ENCODE results near the gene ZPBP.

ZPBP gene

DNA sequence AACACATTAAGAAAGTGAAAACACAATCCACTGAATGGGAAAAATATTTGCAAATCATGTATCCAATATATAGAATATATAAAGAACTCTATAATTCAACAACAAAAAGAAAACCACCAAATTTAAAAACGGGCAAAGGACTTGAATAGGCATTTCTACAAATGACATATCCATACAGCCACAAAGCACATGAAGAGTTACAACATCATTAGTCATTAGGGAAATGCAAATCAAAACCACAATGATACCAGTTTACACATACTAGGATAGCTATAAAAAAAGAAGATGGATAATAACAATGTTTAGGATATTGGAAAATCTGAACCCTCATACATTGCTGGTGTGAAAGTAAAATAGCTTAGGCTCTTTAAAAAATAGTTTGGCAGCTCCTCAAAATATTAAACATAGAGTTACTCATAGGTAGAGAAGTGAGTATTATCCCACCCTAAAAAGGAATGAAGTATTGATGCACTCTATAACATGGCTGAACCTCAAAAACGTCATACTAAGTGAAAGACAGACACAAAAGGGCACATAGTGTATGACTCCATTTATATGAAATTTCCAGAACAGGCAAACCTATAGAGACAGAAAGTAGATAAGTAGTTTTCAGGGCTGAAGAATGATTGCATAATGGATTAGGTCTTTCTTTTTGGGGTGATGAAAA is 4.5 kb downstream of the ZPBP start:
- no peak overlapping the region for H3K4me3 ChIP-seq (ENCODE audit: low read depth, low read length)
- no peak for DNase-seq (ENCODE audit: low read depth)
- TF ChIP-seq, protein P1, sequence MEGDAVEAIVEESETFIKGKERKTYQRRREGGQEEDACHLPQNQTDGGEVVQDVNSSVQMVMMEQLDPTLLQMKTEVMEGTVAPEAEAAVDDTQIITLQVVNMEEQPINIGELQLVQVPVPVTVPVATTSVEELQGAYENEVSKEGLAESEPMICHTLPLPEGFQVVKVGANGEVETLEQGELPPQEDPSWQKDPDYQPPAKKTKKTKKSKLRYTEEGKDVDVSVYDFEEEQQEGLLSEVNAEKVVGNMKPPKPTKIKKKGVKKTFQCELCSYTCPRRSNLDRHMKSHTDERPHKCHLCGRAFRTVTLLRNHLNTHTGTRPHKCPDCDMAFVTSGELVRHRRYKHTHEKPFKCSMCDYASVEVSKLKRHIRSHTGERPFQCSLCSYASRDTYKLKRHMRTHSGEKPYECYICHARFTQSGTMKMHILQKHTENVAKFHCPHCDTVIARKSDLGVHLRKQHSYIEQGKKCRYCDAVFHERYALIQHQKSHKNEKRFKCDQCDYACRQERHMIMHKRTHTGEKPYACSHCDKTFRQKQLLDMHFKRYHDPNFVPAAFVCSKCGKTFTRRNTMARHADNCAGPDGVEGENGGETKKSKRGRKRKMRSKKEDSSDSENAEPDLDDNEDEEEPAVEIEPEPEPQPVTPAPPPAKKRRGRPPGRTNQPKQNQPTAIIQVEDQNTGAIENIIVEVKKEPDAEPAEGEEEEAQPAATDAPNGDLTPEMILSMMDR (IDR thresholded peaks at IDR 0.05; ENCODE audit: insufficient read depth, low read depth, low read length, missing control alignments), result no peak

DNA sequence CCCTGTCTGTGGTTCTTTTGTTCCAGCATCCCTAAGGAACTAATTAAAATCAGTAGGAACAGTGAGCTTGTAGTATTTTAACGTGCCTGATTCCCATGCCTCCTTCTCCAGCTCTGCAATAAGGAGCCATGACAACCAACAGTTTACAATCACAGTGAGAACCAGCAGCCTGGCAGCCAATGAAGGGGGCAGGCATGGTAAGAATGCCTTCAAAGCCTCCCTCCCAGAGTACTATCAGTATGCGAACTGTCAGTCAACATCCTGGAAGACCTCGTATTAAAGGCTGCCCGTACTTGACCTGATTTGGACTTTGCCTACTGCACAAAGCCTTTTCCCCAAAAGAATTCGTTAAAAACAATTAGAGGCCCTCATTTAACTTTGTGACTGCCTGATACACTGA is 7.7 kb downstream of the ZPBP start:
- no peak overlapping the region for H3K4me3 ChIP-seq (ENCODE audit: low read depth, low read length)
- DNase-seq (ENCODE audit: low read depth), result no peak
- TF ChIP-seq, protein P1 (IDR thresholded peaks at IDR 0.05; ENCODE audit: insufficient read depth, low read depth, low read length, missing control alignments), result no peak

DNA sequence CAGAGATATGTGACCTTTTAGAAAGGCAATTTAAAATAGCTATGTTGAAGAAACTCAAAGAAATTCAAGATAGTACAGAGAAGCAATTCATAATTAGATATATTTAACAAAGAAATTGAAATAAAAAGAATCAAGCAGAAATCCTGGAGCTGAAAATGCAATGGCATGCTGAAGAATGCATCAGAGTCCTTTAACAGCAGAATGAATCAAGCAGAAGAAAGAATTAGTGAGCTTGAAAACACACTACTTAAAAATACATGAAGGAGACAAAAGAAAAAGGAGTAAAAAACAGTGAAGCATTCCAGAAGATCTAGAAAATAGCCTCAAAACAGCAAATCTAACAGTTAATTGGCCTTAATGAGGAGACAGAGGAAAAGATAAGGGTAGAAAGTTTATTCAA is 20.0 kb downstream of the ZPBP start:
- DNase-seq (ENCODE audit: low read depth), result no peak
- TF ChIP-seq, protein P1 (IDR thresholded peaks at IDR 0.05; ENCODE audit: insufficient read depth, low read depth, low read length, missing control alignments), result no peak
- H3K4me3 ChIP-seq (ENCODE audit: low read depth, low read length), result no peak overlapping the region

DNA sequence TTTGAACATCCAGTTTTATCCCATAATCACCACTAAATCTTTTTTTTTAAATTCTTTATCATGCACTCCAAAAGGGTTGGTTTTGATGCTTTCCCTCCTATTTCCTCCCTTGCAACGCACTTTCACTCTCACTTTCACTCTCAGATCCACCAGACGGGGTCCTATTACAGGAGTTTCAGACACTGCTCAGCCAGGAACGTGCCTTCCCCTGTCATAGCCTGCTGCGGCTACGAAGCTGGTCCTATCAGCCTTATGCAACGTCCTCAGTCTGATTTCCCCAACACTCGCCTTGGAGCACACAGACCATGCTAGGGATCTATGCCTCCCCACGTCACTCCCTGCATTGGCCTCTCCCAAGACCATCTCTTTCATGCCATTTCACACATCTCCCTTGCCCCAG is 23.4 kb downstream of the ZPBP start:
- H3K4me3 ChIP-seq (ENCODE audit: low read depth, low read length), result peak overlapping the region; percentile 46
- peak; percentile 70 for DNase-seq (ENCODE audit: low read depth)
- TF ChIP-seq, protein P1 (IDR thresholded peaks at IDR 0.05; ENCODE audit: insufficient read depth, low read depth, low read length, missing control alignments), result no peak

DNA sequence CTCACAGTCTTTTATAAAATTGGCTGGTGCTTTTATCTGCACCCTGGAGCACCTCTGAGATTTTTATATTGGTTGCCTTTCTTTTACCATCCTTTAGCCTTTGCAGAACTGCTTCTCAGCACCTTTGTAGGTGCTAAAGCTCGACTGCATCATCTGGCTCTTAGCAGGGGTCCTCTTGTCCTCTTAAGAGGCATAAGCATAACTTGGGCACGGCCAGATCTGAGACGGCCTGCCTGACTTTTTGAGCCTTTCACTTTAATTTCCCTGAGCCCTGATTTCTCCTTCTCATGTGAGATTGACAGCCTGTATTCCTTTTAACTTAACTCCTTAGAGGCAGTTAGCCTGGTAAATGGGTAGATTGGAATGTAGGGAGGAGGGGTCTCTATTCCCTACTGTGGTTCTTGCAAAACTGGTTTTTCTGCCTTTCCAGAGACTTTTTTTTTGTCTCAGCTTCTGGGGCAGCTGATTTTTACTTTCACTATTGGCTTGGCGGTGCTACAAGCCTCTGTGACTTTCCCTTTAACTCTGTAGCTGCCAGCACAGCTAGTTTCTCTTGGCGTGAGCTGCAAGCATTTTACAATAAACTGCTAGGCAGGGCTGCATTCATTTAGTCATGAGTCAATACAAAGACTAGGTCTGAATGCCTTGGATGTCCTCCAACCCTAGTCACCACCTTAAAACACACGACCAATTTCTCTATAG is 24.0 kb downstream of the ZPBP start:
- peak; percentile 44 for DNase-seq (ENCODE audit: low read depth)
- H3K4me3 ChIP-seq (ENCODE audit: low read depth, low read length), result peak overlapping the region; percentile 46
- TF ChIP-seq, protein P1 (IDR thresholded peaks at IDR 0.05; ENCODE audit: insufficient read depth, low read depth, low read length, missing control alignments), result no peak

DNA sequence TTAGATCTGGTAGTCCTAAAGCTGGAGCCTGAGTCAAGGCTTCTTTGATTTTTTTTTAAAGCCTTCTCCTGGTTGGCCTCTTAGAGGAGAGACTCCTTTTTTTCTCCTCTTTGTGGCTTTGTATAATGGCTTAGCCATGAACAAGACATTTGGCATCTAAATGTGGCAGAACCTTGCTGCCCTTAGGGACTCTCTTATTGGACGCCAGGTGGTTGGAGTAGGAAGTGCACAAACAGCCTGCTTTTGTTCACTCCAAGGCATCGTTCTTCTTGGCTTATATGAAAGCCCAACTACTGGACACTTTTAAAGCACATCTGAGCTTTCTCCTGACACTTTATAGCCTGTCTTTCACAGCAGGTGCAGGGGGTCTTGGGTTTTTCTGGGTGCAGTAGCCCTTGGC is 25.0 kb downstream of the ZPBP start:
- DNase-seq (ENCODE audit: low read depth), result peak; percentile 33
- no peak overlapping the region for H3K4me3 ChIP-seq (ENCODE audit: low read depth, low read length)
- TF ChIP-seq, protein P1 (IDR thresholded peaks at IDR 0.05; ENCODE audit: insufficient read depth, low read depth, low read length, missing control alignments), result peak; percentile 26
